HG03432 (cell line): Measurements from ENCODE around the gene MGARP.
"Not testable (repeated sequence)": the region's sequence is repeated elsewhere in the genome, so short reads cannot be mapped to it uniquely, and the experiment has no call there.

Experiments
- ATAC-seq: cut with Tn5 transposase; IDR thresholded peaks from one replicate; pipeline ENCODE4 v1.9.1; 2021; ENCODE audit warnings: mild to moderate bottlenecking, moderate library complexity; ENCODE audit not compliant: unreplicated experiment

The MGARP gene

DNA sequence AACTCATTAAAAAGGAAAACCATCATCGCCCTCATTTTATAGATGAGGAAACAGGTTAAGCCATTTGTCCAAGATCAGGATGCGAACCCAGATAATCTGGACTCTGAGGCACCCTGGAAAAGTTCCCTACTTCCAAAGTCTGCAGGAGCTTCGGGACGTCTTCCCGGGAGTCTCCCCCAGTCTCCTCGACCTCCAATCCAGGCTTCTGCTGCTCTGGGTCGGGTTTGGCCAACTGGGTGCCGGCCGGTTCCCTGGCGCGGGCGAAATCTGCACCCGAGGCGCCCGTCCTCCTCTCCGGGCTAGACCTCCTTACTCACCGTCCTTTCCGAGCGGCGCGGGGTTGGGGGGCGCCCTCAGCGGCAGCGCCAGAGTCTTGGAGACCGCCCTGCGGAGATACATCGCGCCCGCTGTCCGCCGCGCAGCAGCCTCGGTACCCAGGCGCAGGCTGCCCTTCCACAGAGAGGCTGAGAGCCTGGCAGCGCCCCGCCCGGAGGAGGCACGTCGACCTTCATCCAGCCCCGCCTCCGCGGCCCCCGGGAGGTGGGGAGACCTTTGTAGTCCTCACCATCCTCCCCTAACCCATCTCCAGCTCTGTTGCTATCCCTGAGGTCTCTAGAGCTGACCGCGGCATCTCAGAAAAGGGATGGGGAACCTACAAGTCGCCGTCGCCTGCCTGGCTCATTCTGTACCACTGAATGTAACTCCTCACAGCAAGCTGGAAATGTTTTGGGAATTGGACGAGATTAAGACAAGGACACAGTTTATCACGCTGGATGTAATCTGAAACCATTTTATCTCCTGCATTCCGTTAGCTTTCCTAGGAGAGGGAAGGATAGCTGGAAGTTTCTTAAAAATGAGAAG, at the start of gene MGARP:
MGARP (minus strand) TSS at position 466 of the 861 bp plus-strand sequence; CDS start at position 399, 67 bp downstream.
- no peak for ATAC-seq

DNA sequence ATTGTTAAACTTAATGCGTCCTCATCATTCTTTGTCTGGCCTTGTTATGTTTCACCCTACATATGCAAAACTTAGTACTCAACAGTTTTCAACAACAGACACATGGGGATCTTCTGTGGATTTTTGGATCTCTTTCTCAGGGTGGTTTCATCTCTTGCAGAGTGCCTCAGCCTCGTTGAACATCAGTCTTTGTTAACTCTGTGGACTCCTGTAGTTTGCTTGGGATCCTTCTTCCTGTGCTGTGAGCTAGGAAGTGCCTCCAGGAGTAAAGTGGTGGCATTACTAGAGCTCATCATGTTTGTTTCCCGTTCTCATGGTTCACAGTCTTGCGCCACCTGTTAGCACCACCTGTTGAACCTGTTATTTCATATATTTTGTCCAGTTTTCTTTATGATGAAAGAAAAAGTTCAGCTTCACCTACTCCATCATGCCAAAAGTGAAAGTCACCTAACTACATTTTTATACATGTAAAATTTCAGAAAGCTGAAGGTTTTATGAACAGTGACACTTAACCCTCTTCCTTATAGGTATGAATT, 49.7 kb upstream of the MGARP start:
- ATAC-seq = no peak

DNA sequence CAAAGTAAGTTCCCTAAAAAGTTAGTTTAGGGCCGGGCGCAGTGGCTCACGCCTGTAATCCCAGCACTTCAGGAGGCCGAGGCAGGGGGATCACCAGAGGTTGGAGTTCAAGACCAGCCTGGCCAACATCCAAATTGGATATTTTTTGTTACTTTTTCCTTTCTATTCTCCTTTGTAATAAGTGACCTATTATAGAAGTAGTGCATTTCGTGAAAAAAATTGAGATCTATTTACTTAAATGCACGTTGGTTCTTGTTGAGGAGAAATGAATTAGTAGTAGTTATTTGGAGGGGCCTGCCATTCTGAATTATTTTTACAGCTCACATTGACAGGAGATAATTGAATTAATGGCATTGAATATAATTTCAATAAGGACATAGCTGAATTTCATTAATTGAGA, 44.6 kb upstream of the MGARP start:
- no peak for ATAC-seq

DNA sequence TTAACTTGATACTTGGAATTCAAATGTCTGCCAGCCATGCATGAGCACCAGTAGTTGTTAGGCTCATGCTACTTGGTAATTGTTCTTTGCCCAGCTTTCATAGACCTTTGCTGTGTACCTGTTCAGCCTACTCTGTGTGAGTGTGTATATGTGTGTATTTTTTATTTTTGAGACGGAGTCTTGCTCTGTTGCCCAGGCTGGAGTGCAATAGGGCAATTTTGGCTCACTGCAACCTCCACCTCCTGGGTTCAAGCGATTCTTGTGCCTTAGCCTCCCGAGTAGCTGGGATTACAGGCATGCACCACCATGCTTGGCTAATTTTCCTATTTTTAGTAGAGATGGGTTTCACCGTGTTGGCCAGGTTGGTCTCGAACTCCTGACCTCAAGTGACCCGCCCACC, 42.5 kb upstream of the MGARP start:
- ATAC-seq = not testable (repeated sequence)

DNA sequence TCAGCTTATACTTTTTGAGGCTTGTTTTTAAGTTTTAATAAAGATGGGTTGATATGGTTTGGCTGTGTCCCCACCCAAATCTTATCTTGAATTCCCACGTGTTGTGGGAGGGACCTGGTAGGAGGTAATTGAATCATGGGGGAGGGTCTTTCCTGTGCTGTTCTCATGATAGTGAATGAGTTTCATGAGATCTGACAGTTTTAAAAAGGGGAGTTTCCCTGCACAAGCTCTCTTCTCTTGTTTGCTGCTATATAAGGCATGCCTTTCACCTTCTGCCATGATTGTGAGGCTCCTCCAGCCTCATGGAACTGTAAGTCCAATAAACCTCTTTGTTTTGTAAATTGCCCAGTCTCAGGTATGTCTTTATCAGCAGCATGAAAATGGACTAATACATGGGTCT, 42.0 kb upstream of the MGARP start:
- not testable (repeated sequence) for ATAC-seq

DNA sequence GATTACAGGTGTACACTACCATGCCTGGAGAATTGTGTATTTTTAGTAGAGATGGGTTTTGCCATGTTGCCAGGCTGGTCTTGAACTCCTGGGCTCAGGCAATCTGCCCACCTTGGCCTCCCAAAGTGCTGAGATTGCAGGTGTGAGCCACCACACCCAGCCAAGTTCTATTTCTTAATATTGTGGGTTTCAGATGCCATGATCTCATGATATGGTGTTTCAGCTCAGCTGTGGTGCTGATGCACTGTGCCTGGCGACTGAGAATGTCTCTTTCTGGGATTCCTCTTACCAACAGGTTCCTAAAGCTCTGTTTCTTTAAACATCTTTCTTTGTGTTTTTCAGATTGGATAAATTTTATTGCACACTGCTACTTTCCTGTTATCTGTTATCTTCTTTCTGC, 39.5 kb upstream of the MGARP start:
- no peak for ATAC-seq

DNA sequence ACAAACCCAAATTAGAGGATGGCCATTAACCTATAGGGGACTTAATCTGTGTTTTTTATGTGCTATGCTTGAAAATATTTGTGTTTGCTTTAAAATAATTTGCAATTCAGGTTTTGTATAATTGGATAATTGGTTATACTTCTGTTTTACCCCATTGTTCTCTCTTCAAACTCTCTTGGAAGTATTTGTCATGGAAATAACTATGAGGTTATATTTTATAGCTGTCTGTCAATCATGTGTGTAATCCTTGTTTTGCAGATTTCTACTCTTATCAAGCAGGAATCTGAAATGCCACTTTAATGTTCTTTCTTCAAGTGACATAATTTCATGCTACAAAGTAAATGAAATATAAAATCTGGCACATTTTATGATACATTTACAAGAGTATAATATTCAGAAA, 37.6 kb upstream of the MGARP start:
- ATAC-seq = no peak

DNA sequence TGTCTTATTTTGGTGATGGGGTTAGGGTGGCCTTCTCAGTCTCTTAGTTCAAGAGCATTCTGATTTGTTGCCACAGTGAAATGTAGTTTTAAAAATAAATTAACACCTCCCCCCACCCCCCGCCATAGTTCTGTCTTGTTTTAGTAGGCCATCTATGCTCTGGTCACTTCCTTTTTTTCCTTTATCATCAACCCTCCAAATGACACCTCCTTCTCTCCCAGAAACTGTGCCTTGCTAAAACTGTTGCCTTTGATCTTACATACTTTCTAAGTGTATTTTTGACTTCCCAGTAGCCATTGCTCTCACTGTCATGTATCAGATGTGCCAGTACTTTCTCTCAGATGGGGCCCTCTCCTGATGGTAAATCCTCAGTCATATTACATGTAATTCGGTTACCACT, 36.7 kb upstream of the MGARP start:
- no peak for ATAC-seq

DNA sequence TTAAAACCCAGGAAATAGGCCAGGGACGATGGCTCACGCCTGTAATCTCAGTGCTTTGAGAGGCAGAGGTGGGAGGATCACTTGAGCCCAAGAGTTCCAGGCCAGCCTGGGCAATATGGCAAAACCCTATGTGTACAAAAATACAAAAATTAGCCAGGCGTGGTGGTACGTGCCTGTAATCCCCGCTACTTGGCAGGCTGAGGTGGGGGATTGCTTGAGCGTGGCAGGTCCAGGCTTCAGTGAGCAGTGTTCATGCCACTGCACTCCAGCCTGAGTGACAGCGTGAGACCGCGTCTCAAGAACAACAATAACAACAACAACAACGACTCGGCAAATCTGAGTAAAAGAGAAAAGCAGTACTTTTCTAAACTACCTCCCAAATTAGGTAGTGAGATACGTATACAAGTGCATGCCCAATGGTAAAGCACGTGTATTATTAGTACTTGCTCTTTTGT, 35.2 kb upstream of the MGARP start:
- ATAC-seq = peak; percentile 80

DNA sequence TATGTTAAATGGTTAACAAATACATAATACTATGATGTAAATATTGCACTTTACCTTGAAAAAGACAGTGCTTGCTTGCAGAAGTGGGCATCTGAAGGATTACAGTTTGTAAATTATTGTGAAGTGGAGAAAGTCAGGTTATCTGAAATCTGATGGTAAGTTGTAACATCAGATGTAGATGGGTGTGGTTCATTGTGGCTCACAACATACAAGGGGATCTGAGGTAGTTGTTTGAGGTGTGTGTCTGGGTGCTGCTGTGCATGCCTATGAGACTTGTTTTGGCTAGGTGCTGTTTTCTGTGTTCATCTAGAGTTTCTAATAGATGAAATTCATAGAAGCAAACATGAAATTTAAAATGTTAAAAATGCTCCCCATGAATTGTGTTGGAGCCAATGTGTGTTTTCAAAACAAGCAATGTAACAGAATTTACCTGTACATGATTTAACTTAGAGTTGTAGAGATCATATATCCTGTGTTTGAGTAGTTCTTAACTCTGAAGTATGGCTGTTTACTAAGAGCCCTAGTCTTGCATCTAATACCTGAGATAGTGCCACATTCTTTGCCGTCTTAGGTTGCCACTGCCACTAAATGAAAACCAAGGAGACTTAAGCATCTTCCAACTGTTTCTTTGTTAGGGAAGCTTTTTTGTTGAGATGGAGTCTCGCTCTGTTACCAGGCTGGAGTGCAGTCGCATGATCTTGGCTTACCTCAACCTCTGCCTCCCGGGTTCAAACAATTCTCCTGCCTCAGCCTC, 34.2 kb upstream of the MGARP start:
- ATAC-seq = no peak

DNA sequence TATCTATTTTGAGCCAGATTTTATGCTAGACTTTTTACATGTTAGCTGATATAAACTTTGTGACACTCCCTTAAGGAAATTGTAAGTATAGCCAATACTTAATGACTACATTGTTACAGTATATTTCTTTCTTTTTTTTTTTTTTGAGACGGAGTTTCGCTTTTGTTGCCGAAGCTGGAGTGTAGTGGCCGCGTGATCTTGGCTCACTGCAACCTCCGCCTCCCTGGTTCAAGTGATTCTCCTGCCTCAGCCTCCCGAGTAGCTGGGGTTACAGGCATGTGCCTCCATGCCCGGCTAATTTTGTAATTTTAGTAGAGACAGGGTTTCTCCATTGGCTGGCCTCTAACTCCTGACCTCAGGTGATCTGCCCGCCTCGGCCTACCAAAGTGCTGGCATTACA, 33.4 kb upstream of the MGARP start:
- not testable (repeated sequence) for ATAC-seq

DNA sequence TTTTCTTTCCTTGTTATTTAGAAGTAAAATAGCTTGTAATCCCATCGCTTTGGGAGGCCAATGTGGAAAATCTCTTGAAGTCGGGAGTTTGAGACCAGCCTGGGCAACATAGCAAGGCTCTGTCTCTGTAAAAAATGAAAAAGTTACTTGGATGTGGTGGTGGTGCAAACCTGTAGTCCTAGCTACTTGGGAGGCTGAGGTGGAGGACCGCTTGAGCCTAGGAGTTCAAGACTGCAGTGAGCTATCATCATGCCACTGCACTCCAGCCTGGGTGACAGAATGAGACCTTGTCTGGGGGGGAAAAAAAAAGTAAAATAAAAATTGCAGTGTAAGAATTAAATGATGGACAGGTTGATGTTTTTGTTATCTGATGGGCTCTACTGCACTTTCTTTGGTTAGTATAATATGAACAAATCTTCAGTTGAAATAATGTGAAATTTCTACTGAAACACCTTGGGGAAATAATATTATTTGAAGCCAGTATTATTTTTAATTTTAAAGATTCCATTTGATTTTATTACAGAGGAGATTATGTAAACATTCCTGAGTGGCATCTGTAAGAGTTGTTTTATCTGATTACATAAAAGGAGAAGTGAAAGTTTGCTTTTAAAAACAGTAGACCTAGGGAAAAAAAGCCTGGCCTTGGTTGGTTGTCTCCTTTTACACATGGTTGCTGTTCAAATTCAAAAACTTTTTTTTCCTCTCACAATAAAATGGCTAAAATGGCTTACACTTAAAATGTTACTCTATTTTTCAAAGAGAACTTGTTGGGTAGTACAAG, 32.7 kb upstream of the MGARP start:
- ATAC-seq = no peak

DNA sequence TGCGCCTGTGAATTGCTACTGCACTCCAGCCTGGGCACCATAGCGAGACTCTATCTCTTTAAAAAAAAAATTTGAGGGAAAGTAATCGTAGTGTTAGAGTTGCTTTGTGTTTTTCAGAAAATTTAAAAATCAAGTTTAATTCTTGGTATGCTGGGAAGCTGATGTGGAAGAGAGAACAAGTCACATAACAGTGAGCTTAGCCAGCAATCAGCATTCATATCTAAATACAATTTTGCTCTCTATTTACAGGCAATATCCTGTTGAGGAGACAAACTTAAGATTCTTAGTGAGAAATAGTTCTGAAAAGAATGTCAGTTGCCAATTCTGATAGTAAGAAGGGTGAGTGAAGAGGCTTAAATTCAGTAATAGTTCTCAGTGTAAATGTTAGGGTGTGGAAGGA, 31.9 kb upstream of the MGARP start:
- no peak for ATAC-seq

DNA sequence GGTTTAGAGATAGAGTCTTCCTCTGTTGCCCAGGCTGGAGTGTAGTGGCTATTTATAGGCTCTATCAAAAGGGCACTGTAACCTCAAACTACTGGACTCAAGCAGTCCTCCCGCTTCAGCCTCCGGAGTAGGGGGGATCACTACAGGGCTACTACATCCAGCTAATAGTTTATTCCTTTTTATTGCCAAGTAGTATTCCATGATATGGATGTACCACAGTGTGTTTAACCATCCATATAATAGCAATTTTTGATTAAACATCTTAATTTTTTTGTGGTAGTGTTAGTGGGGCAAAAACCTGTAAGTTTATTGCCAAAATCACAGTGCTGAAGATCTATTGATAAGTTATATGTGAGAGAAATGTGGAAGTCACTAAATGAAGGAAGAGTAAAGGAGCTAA, 24.9 kb upstream of the MGARP start:
- ATAC-seq = no peak

DNA sequence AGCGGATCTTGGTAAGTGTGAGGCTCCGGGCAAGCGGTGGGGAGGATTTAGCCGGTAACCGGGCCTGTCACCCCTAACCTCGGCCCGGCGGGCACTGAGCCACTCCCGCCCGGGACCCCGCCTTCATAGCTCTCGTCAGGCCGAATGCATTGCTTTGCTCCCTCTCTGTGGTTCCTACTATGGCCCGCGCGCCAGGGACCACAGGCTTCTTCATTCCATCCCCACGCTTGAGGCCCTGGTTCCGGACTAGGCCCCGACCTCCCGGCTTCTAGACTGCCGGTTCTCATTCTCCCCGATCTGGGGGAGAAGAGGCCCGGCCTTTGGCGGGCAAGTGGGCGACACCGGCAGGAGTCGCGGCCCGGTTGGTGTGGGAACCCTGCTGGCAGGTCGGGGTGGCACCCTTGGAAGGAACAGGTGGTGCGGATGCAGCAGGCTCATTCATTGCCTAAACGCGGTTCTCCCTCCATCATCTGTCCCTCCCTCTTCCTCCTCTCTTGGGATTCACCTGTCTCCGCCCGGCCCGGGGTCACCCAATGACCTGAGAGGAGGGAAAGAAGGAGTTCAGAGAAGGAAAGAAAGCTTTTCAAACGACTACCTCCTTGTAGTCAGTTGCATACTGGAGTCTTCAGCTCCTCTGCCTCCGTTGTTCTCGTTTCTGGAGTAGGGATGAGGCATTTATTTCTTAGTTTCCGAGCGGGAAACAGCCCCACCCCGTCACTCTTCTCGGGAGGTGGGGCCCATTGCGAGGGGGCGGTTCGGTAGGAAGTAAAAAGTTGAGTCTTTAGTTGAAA, 22.0 kb upstream of the MGARP start, which contains the start of gene NDUFC1:
NDUFC1 (minus strand) TSS at position 657 of the 791 bp plus-strand sequence. CDS start 6,679 bp downstream, outside the sequence.
- ATAC-seq = peak; percentile 46

DNA sequence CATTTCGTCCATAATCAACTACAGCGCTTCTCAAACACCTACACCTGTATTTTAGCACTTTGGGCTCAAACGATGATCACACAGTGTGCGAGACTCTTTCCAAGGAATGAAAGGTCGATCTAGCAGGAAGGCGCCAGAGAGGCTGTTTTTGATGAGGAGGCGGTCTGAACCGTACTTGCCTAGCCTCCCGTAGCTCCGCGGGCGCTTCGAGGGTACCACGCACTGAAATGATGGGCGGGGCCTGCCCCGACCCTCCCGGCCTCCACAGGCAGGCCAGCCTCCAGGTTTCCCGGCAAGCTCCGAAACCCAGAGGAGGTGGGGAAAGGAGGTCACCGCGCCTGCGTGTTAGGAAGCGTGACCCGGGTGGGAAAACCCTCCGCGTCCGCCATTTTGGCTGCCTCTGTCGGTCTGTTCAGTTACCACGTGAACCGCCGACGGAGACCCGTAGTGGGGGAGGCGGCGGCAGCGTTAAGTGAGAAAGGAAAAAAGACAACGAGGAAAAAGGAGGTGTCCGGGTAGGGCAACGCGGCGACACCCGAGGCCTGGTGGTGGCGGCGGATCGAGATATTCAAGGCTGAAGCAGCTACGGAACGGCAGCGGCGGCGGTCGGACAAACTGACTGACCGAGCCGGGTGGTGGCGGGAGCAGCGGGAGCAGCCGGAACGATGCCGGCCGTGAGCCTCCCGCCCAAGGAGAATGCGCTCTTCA, 21.2 kb upstream of the MGARP start, which contains the start of gene NAA15:
NAA15 (plus strand) TSS at position 393 of the 708 bp plus-strand sequence; CDS start at position 666, 273 bp downstream.
- peak; percentile 89 for ATAC-seq

DNA sequence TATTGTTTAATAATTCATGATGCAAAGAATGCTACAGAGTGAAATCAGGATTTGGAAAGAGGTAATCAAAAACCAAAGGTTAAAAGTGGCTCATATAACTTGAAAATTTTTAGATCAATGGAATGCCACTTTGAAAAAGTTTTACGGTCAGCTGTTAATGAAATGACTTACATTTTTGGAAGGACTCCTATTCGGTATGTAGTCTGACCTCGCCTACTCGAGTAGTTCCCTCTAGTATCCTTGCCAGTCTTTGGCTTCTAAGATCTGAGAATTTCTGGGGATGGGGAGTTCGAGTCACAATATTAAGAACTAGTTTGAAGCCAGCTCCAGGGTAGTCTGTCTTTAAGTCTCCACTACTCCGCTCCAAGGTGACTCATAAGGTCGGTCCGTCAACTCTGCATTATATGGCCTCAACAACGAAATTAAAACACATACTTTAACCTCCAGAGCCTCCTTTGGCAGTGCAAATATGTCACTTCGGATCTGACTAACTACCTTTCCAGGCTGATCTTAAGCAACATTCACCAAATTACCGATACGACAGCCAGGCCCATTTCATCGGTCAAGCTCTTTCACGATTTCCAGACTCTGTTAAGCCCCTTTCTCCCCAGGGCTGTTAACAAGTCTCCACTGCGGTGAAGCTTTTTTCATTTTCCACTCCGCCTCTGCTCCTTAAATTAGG, 20.5 kb upstream of the MGARP start:
- peak; percentile 11 for ATAC-seq

DNA sequence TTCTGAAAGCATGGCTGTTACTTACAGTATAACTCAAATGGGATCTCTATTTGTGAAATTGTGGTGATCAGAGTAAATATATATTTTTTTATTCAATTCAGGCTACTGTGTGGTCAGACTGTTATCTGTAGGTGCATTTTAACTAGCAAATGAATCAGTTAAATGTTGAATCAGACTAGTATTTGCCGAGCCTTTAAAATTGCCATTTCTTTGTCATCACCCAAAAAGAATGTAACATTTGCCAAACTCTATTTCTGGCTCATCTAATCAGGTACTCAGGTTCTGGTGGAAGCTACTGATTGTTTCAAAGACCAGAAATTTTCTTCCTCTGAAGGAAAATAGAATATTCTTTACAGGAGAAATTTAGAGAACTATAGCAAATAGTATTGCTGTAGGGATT, 19.5 kb upstream of the MGARP start:
- ATAC-seq = no peak

DNA sequence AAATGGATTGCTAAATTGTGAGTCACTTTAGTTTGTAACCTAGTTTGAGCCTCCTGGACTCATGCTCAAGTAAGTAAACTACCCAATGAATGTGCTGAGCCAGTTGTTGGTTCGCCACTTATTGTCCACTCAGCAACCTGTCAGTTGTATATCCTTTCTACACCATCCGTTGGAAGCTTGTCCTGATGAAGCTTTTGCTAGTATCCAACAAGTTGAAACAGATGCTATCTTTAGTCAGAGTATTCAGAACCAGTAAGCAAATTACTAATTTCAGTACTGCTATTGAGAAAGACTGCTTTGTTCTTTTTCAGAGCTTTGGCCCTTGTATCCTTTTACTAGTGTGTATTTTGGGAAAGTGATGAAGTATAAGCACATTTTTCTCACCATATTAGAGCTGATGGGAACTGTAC, 17.0 kb upstream of the MGARP start:
- no peak for ATAC-seq
